CD4-positive, alpha-beta T cell treated with Interleukin-2 at 100 ng/mL for 4 hours (primary cell): ENCODE results near the gene TVP23C.

Experiments
- DNase-seq: peaks from one replicate; pipeline ENCODE4 v3.0.0-alpha.2; 2020; ENCODE audit warnings: low spot score

The TVP23C gene

GRCh38 chr17:15465045-15465701 lies 98.1 kb downstream of the TVP23C start:
- no peak for DNase-seq

GRCh38 chr17:15464231-15464985 lies 98.9 kb downstream of the TVP23C start:
- DNase-seq = no peak

GRCh38 chr17:15462976-15463772 lies 100.1 kb downstream of the TVP23C start:
- DNase-seq = no peak

- DNase-seq = no peak
These were observed 105.6 kb downstream of the TVP23C start for GRCh38 chr17:15457723-15458094.

- DNase-seq = no peak
These were observed 106.1 kb downstream of the TVP23C start for GRCh38 chr17:15456972-15457722.

GRCh38 chr17:15456496-15456895 lies 106.8 kb downstream of the TVP23C start:
- DNase-seq = no peak

GRCh38 chr17:15454346-15454745 lies 108.9 kb downstream of the TVP23C start:
- DNase-seq = no peak

GRCh38 chr17:15453782-15454181 lies 109.5 kb downstream of the TVP23C start:
- DNase-seq = no peak

- DNase-seq = no peak
These were observed 110.0 kb downstream of the TVP23C start for GRCh38 chr17:15453246-15453645.

- no peak for DNase-seq
These were observed 110.5 kb downstream of the TVP23C start for GRCh38 chr17:15452746-15453145.
